Left cardiac atrium (tissue), 4 donors: ENCODE data around the gene HSPA1A. TPM values are rescaled to one million over a fixed set of nuclear protein-coding genes. Genes with fewer than 3 reads are reported as not detected.
"Not testable (repeated sequence)": the region's sequence is repeated elsewhere in the genome, so short reads cannot be mapped to it uniquely, and the experiment has no call there.

Experiments
- ATAC-seq, 2 donors: fragments of 200-7000 bp; cut with Tn5 transposase; one replicate each; pipeline ENCODE4 v1.9.1; 2020; ENCODE audit warnings: mild to moderate bottlenecking in 2 of 2, moderate library complexity in 2 of 2
- DNase-seq: peaks from one replicate; pipeline ENCODE4 v3.0.0-alpha.2; 2020
- intact Hi-C, 2 donors: fragments of 100-400 bp; cut with DNase I; formaldehyde crosslinking; loops; one replicate each; pipeline versions ENCODE4 v1.14.1 to v1.15.1; 2022 to 2023
- total RNA-seq, 2 donors: library from RNA; stranded (reverse); fragmentation: NEBNext Ultra II Directional; extraction: Animal tissue kit (Norgen Biotek cat#: 25700); gene quantifications; one replicate each; pipeline ENCODE4 v1.2.1, GENCODE V29; 2021
- donor health status: DM: no; HTN: yes; CAD: no.
- donor health status: DM: no; HTN: yes; CAD: no; lungs with severe emphysema.
- donor health status: DM: yes; HTN: yes; CAD: no.
- donor health status: Dilated cardiomyopathy.

HSPA1A gene
- total RNA-seq, 2 donors from 2014 or later: 197 to 288 TPM

- ATAC-seq, DNase-seq, intact Hi-C loops: not testable (repeated sequence)
Observed at GRCh38 chr6:31801031-31801927, 14.1 kb upstream of the HSPA1A start.

DNA sequence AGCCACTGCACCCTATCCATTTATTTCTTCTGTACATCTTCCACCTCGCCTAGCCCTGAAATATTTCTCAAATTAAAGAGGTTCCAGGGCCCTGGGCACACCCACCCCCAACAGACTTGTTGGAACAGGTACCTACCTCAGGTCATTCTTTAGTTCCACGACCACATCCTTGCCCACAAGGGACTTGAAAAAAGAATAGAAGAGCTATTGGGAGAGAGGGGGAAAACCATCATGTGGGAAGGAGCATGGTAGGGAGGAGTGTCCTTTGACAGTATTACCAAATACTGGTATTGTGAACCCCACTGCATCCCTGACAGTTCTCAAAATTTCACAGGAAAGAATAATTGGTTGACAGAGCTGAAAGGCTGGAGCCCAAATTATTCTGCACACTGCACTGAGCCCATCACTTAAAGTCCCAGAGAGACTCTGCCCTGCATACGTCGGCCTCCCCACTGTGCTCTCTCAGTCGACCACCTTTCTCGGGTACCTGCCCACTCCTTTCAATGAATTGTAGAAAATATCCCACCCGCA is 9.3 kb upstream of the HSPA1A start:
- DNase-seq: no peak
- intact Hi-C loops: no loop called here
- peak; percentile 3 to 9 for ATAC-seq

DNA sequence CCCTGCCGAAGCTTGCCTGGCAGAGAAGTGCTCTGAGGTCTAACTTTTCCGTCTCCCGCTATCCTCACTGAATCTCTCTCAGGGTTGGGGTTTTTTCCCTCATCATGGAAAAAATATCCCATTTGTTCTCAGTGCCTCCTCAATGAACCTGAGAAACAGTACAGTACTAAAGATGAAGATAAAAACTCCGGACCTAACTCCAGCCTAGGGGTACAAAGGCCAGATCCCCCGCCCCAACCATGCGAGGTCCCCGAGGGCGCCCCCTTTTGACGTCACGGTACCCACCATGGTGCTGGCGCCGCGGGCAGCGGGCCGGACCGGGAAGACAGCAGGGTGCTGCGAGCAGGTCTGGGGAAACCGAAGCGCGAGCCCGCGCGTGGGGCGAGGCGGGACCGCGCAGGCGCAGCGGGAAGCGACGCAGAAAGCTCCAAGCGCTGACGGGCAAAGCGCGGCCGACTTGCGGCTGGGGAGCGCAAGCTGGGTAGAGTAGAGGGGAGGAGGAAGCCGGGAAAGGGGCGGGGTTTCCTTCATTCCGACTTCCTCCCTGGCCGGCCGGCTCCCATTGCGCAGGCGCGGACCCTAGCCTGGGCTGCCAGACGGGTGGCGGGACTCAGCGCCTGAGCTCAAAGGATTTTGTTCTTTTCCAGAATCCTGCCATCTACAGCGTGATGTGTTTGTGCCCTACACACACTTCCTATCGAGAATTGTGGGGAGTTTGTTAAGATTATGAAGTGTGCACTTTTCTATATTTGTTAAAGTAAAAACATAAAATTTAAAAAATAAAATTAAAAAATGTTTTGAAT is 8.7 kb upstream of the HSPA1A start, which contains the start of gene LSM2:
Gene LSM2 (minus strand): TSS at position 497 of the 803 bp plus-strand sequence. CDS start 209 bp downstream, at position 288.
- ATAC-seq (peak; percentile 99 to 100), DNase-seq (peak; percentile 98)
- intact Hi-C loops: no loop called here

DNA sequence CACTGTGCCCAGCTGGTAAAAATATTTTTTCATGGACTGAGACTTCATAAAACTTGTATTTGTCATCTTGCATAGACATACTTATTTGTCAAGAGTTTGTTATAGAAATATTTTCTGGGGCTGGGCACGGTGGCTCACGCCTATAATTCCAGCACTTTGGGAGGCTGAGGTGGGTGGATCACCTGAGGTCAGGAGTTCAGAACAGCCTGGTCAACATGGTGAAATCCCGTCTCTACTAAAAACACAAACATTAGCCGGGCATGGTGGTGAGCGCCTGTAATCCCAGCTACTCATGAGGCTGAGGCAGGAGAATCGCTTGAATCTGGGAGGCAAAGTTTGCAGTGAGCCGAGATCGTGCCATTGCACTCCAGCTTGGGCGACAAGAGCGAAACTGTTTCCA is 6.7 kb upstream of the HSPA1A start:
- ATAC-seq, DNase-seq: not testable (repeated sequence)

GRCh38 chr6:31811645-31812044 is 3.7 kb upstream of the HSPA1A start:
- DNase-seq (no peak), ATAC-seq (no peak)
- intact Hi-C loops: no loop called here

More for the DNA sequence above, 6.7 kb upstream of the HSPA1A start:
- intact Hi-C loops: not testable (repeated sequence)

DNA sequence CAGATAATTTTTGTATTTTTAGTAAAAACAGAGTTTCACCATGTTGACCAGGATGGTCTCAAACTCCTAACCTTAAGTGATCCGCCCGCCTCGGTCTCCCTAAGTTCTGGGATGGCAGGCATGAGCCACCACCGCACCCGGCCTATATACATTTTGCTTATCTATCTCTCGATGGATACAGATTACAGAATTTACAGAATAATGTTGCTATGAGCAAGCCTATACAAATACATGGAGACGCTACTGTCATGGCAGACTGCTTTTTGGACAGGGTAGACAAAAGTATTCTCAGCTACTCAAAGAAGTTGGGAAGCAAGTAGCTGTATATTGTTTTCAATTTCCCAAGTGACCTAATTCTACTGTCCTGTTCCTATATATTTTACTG is 1.9 kb upstream of the HSPA1A start:
- intact Hi-C loops: no loop called here
- no peak for DNase-seq

DNA sequence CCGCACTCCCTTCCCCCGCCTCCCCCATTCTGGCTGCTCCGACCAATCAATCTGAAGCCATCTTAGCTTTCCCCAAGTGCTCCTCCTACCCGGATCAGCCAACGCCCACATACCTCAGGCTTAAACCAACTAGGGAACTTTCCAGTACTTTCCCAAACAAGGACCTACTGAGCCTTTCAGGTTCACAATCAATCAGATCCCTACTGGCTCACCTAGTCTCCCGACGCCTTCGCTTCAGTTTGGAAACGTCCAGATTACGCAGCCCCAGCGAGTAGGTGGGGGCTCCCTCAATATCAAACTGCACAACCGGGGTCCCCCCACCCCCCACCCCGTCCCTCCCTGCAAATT is 692 bp upstream of the HSPA1A start:
- peak; percentile 96 for DNase-seq
- intact Hi-C loops: no loop called here

More for the DNA sequence above, 1.9 kb upstream of the HSPA1A start:
- ATAC-seq: no peak

DNA sequence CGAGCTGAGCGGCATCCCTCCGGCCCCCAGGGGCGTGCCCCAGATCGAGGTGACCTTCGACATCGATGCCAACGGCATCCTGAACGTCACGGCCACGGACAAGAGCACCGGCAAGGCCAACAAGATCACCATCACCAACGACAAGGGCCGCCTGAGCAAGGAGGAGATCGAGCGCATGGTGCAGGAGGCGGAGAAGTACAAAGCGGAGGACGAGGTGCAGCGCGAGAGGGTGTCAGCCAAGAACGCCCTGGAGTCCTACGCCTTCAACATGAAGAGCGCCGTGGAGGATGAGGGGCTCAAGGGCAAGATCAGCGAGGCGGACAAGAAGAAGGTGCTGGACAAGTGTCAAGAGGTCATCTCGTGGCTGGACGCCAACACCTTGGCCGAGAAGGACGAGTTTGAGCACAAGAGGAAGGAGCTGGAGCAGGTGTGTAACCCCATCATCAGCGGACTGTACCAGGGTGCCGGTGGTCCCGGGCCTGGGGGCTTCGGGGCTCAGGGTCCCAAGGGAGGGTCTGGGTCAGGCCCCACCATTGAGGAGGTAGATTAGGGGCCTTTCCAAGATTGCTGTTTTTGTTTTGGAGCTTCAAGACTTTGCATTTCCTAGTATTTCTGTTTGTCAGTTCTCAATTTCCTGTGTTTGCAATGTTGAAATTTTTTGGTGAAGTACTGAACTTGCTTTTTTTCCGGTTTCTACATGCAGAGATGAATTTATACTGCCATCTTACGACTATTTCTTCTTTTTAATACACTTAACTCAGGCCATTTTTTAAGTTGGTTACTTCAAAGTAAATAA is 2.0 kb downstream of the HSPA1A start:
- ATAC-seq, intact Hi-C loops, DNase-seq: not testable (repeated sequence)

More for the DNA sequence above, 692 bp upstream of the HSPA1A start:
- ATAC-seq: peak; percentile 86 to 90

DNA sequence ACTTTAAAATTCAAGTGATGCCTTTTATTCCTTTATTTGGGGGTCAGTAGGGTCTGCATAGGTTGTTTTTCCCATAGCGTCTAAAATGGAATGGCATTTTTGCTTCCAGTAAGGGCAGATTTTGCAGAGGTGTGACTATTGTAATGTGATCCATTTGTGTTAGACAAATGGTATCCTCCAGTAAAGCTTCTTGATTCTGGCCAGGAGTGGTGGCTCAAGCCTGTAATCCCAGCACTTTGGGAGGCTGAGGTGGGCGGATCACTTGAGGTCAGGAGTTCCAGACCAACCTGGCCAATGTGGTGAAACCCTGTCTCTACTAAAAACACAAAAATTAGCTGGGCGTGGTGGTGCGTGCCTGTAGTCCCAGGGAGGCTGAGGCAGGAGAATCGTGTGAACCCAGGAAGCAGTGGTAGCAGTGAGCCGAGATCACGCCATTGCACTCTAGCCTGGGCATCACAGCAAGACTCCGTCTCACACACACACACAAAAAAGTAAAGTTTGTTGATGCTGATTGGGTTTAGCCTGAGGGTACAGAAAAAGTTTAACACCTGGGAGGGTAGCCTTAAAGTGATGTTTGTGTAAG is 2.7 kb downstream of the HSPA1A start:
- ATAC-seq, DNase-seq, intact Hi-C loops: not testable (repeated sequence)

- intact Hi-C loops: no loop called here
- DNase-seq (no peak), ATAC-seq (no peak)
Observed at GRCh38 chr6:31819871-31820299, 4.5 kb downstream of the HSPA1A start.

DNA sequence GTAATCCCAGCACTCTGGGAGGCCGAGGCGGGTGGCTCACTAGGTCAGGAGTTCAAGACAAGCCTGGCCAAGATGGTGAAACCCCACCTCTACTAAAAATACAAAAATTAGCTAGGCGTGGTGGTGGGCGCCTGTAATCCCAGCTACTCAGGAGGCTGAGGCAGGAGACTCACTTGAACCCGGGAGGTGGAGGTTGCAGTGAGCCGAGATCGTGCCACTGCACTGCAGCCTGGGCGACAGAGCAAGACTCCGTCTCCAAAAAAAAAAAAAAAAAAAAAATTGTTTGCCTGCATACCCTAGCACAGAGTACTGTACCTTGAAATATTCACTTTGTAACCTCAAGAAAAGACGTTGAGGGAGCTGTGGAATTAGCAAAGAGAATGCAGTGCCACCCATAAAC is 5.1 kb downstream of the HSPA1A start:
- DNase-seq, intact Hi-C loops, ATAC-seq: not testable (repeated sequence)

DNA sequence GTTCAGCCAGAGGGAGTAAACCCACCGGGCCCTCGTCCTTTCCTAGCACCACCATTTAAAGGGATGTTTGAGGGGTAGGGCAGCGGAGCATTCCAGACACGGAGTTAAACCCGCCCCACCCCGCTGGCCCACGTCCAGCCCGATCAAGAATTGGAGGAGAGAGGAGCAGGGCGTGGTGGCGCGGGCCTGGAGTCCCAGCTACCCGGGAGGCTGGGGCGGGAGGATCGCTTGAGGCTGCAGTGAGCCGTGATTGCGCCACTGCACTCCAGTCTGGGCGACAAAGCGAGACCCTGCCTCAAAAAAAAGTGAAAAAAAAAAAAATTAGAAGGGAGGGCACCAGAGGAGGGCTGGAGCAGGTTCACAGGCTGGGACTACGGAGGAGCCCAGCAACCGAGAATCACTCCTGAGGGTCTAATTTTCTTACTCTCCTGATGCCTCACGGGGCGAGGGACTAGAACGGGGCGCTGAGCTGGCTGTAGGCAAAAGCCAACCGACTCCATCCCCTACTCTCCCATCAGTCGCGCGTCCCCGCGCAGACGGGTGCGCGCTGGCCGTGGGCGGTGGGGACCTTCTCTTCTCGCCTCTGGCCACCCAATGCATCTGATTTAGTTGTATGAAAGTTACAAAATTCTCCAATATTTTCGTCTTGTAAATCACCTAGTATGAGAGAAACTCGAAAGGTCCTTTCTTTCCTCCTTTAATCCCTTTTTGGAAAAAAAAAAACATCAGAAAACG is 6.1 kb downstream of the HSPA1A start:
- intact Hi-C loops: no loop called here
- peak; percentile 62 to 65 for ATAC-seq
- DNase-seq: peak; percentile 84

DNA sequence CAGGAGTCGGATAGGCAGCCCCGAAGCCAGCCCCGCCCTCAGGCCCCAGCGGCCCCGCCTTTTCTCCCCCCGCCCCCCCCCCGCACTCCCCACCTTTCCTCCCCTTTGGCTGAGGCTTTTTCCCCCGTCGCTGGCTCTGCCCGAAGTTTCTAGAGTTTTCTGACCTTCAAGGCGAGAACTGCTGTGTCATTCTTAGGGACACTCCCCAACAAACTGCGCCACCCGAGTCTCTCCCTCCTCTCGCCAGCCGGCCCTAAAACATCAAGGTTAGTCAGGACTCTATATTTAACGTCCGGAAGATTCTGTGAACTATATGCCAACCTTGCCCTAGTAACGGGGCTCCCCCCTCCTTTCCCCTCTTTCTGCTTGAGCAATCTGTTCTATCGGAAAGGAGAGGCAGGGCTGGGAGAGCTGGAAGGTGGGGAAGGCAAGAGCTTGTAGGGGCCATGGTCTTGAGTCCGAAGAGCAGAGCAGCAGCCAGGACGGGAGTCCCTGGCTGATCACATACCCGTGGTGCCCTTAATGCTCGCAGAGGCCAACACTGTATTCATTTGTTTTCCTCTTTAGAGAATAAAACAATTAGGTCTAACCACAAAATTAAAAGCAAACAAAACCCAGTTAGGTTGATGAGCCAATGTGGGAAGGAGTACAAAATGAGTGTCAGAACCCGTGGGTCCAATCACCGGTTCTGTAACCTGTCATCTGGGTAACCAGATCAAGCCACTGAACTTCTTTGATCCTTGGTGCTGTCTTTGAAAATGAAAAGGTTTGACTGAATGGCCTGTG is 6.9 kb downstream of the HSPA1A start:
- ATAC-seq (peak; percentile 69 to 72), DNase-seq (peak; percentile 87)
- intact Hi-C loops: no loop called here

- DNase-seq, intact Hi-C loops, ATAC-seq: not testable (repeated sequence)
Observed at GRCh38 chr6:31823592-31824196, 8.4 kb downstream of the HSPA1A start.

DNA sequence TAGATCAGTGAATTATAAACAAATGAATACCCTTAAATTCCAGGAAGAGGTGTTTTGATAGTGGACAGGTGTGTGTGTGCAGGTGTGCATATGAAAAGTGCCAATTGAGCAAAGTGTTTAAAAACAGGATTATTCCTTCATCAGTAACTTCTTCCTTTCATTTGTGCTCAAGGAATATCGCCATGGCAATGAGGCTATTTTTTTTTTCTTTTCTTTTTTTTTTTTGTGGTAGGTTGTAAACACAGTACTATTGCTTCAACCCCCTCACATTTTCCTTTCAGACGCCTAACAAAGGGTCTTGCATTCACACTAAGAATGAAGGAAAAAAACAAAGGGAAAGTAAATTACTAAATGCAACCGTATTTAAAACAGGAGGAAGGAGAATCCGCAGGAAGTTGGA is 10.2 kb downstream of the HSPA1A start:
- no peak for DNase-seq
- no peak for ATAC-seq
- intact Hi-C loops: no loop called here

DNA sequence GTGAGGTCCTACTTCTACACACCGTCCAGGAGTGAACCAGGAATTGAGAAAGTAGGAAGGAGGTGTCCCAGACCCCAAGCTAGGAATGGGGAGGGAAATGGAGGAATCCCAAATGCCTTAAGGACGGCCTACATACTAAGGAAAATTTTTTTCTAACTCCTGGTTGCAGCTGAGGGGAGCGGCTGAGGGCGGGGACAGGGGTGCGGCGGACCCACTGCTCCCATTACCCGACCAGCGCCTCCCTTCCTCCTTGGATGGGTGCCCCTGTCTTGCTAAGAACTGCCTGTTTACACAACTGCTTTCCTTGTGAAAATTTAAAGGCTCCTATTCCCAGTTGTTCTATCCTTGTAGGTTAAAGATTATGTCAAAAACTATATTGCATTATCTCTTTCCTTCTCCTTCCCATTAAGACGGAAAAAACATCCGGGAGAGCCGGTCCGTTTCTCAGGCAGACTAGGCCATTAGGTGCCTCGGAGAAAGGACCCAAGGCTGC is 11.5 kb downstream of the HSPA1A start:
- intact Hi-C loops: no loop called here
- DNase-seq: peak; percentile 90
- peak; percentile 41 to 64 for ATAC-seq
